Measurements from ENCODE around the gene UFD1.

Gene UFD1

GRCh38 chr22:19497245-19497644 lies 18.3 kb upstream of the UFD1 start:
- DNase-seq (ENCODE audit: low read depth in 2 of 2, low spot score in 1 of 2) = no peak

GRCh38 chr22:19496324-19496630 lies 17.3 kb upstream of the UFD1 start:
- DNase-seq (ENCODE audit: low read depth in 2 of 2, low spot score in 1 of 2) = no peak

GRCh38 chr22:19495562-19496323 lies 16.8 kb upstream of the UFD1 start:
- no peak for DNase-seq (ENCODE audit: low read depth in 2 of 2, low spot score in 1 of 2)

GRCh38 chr22:19494676-19495173 lies 15.7 kb upstream of the UFD1 start:
- no peak for DNase-seq (ENCODE audit: low read depth in 2 of 2, low spot score in 1 of 2)

- DNase-seq (ENCODE audit: low read depth in 2 of 2, low spot score in 1 of 2) = no peak
Observed at GRCh38 chr22:19494001-19494560, 15.1 kb upstream of the UFD1 start.

GRCh38 chr22:19492504-19493174 lies 13.6 kb upstream of the UFD1 start:
- DNase-seq (ENCODE audit: low read depth in 2 of 2, low spot score in 1 of 2) = no peak

GRCh38 chr22:19490628-19491230 lies 11.7 kb upstream of the UFD1 start:
- DNase-seq (ENCODE audit: low read depth in 2 of 2, low spot score in 1 of 2) = no peak

- DNase-seq (ENCODE audit: low read depth in 2 of 2, low spot score in 1 of 2) = no peak
Observed at GRCh38 chr22:19488884-19489843, 10.2 kb upstream of the UFD1 start.

GRCh38 chr22:19488285-19488684 lies 9.3 kb upstream of the UFD1 start:
- no peak for DNase-seq (ENCODE audit: low read depth in 2 of 2, low spot score in 1 of 2)

- DNase-seq (ENCODE audit: low read depth in 2 of 2, low spot score in 1 of 2) = no peak
Observed at GRCh38 chr22:19483481-19484244, 4.7 kb upstream of the UFD1 start.

GRCh38 chr22:19482297-19482696 lies 3.3 kb upstream of the UFD1 start:
- no peak for DNase-seq (ENCODE audit: low read depth in 2 of 2, low spot score in 1 of 2)

GRCh38 chr22:19480789-19481188 lies 1.8 kb upstream of the UFD1 start:
- no peak for DNase-seq (ENCODE audit: low read depth in 2 of 2, low spot score in 1 of 2)

GRCh38 chr22:19480173-19480568 lies 1.2 kb upstream of the UFD1 start:
- DNase-seq (ENCODE audit: low read depth in 2 of 2, low spot score in 1 of 2) = no peak

GRCh38 chr22:19479355-19480172 lies 571 bp upstream of the UFD1 start, which contains the start of gene CDC45:
TSS of gene CDC45 (plus strand) at chr22:19479920. CDS start at chr22:19479969, 49 bp downstream.
- DNase-seq (ENCODE audit: low read depth in 2 of 2, low spot score in 1 of 2) = peak; percentile 79 to 90

GRCh38 chr22:19478045-19478900 lies 720 bp downstream of the UFD1 start:
- DNase-seq (ENCODE audit: low read depth in 2 of 2, low spot score in 1 of 2) = no peak

GRCh38 chr22:19477321-19478044 lies 1.5 kb downstream of the UFD1 start:
- DNase-seq (ENCODE audit: low read depth in 2 of 2, low spot score in 1 of 2) = no peak

- no peak for DNase-seq (ENCODE audit: low read depth in 2 of 2, low spot score in 1 of 2)
Observed at GRCh38 chr22:19476023-19476422, 3.0 kb downstream of the UFD1 start.

GRCh38 chr22:19473578-19473977 lies 5.4 kb downstream of the UFD1 start:
- DNase-seq (ENCODE audit: low read depth in 2 of 2, low spot score in 1 of 2) = no peak

Data from stimulated activated CD8-positive, alpha-beta memory T cell treated with anti-CD3 and anti-CD28 coated beads, Interleukin-4, amount 100 ng/mL, for 4 hours (primary cell).